ENCODE results near the gene SLC9B2.

SLC9B2 gene, protein sequence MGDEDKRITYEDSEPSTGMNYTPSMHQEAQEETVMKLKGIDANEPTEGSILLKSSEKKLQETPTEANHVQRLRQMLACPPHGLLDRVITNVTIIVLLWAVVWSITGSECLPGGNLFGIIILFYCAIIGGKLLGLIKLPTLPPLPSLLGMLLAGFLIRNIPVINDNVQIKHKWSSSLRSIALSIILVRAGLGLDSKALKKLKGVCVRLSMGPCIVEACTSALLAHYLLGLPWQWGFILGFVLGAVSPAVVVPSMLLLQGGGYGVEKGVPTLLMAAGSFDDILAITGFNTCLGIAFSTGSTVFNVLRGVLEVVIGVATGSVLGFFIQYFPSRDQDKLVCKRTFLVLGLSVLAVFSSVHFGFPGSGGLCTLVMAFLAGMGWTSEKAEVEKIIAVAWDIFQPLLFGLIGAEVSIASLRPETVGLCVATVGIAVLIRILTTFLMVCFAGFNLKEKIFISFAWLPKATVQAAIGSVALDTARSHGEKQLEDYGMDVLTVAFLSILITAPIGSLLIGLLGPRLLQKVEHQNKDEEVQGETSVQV

DNA sequence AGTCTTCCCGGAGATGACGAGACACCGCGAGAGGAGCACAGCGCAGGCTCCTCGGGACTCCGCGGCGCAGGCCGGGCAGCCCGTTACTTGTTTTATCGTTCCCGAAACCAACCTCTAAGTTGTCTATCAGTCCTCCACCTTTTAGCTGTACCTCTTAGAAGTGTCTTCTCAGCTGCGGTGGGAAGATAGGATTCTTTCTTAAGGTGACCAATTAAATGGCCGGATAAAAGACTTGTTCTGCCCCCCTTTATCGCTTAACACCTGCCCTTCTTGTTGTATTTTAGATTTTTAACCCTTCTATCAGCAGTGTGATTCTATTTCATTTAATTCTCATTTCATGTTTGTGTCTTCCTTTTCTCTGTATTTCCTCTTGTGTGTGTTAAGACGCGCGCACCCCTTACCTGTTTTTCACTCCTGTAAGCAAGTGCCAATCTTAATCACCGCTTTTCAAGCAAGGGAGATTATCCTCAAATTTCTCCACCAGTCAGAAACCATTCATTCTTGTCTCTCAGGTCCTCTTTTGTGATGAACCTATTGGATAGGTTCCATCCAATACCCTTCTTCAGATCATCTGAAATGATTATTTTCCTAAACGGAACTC, at the start of gene SLC9B2:
TSS of gene SLC9B2 (minus strand) at position 15 of the 601 bp plus-strand sequence. CDS start 9,211 bp downstream, outside the sequence.
- DNase-seq = peak; percentile 16

- no peak for DNase-seq
Observed at GRCh38 chr4:103126126-103126525, 49.6 kb upstream of the SLC9B2 start.

DNA sequence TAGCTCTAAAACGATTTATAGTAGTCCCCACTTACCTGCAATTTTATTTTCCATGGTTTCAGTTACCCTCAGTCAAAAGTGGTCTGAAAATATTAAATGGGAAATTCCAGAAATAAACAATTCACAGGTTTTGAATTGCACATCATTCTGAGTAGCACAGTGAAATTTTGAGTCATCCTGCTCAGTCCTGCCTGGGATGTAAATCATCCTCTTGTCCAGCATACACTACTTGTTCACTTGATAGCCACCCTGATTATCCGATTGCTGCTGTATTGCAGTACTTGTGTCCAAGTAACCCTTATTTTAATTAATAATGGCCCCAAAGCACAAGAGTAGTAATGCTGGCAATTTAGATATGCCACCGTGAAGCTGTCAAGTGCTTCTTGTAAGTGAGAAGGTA, 46.6 kb upstream of the SLC9B2 start:
- DNase-seq = no peak

DNA sequence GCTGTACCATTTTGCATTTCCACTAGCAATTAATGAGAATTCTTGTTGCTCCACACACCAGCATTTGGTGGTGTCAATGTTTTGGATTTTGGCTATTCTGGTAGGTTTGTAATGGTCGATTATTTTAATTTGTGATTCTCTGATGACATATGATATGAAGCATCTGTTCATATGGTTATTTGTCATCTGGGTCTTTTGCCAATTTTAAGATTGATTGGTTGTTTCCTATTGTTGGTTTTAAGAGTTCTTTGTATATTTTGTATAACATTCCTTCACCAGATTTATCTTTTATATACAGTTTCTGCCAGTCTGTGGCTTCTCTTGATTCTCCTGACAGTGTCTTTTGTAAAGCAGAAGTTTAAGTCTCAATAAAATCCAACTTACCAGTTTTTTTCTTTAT, 41.6 kb upstream of the SLC9B2 start:
- DNase-seq = no peak

DNA sequence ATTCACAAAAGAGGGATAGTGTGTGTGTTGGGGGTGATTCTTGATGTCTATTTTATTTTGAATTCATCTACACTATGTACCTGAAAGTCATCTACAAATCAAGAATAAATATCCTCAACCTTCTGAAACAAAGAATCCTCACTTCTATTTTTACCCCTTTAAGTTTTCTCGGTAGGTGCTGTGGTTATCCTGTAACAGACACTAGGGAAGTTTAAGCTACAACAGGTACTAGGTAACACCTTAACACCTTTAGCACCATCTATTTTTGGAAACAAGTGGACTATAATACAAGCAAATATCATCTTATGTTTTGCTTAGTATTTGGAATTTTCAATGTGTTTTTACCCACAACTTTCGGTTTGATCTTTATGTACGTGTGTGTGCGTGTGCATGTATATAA, 35.0 kb upstream of the SLC9B2 start:
- DNase-seq = no peak

DNA sequence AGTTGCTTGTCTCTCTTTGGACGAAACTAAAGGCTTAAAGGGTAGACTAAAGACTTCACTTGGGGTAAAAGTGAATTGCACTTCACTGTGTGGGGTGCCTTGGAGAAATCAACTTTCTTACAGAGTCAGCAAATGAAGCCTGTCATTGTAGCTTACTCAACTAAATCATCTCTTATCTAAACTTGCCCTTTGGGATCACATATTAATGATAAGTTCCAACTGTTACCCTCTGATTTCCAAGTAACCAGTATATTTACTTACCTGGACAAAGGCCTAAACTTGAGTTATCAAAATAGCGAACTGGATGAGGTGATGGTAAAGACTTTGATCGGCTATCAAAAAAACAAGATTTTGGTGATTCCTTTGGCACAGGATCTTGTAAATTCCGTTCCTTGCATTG, 32.0 kb upstream of the SLC9B2 start:
- no peak for DNase-seq

- DNase-seq = no peak
Observed at GRCh38 chr4:103105558-103106356, 29.2 kb upstream of the SLC9B2 start.

- no peak for DNase-seq
Observed at GRCh38 chr4:103104886-103105285, 28.3 kb upstream of the SLC9B2 start.

- no peak for DNase-seq
Observed at GRCh38 chr4:103100691-103101090, 24.1 kb upstream of the SLC9B2 start.

DNA sequence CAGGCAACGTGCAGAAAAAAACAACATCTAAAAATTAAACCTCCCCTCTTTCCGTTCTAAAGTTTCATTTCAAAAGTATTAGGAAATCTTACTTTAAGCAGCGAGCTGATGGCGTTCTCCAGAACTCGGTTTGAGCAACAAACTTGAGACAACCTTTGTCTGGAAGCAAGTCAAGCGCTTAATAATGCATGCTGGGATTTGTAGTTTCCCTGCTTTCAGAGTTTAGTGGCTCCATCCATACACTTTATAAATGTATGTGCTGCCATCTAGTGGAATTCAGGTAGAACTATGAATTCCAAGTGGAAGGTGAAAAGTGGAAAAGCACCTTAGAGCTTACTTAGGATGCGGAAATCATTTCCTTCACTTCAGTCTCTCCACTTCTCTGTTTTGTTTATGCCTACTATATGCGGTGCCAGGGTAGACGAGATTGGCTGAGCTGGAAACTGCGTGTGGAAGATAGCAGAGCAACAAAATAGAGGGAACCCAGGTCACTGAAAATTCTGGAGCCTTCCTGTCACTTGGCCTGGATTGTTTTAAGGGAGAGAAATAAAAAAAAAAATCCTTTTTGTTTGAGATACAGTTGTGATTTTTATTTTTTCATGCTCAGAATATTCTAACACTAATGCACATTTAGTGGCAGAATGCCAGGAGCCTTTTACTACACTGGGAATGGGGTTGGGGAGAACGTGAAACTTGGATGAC, 23.3 kb upstream of the SLC9B2 start, which contains the start of gene BDH2:
TSS of gene BDH2 (minus strand) at position 144 of the 702 bp plus-strand sequence. CDS start 3,580 bp downstream, outside the sequence.
- peak; percentile 11 for DNase-seq

DNA sequence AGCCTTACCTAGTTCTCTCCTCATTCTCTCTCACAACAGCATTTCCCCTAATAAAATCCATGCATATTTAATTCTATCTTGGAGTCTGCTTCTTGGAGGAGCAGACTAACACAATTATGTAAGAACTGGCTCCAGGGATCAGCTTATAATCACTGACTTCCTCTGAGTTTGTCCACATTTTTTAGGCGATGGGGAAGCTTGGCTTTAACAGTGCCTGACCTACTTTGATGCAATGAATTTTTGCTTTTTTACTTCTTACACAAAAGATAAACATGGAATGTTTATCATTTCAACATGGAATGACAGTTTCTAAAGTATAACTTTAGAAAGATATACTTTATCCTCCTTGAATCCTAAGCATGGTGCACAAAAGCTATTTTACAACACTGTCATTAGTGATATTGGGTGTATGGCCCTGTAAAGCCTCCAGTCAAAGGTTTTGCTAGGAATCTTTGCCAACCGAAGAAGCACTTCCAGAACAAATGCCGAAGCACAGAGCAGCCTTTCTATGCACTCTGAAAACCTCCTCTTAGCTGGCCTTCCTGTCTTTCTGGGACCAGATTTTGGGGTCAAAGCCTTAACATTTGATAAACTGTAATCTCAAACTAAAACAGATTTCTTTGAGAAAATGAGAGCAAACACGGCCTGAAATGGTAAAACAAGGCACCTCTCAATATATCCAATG, 22.3 kb upstream of the SLC9B2 start:
- DNase-seq = no peak

GRCh38 chr4:103098341-103098740, 21.8 kb upstream of the SLC9B2 start:
- no peak for DNase-seq

- no peak for DNase-seq
Observed at GRCh38 chr4:103097112-103097511, 20.6 kb upstream of the SLC9B2 start.

- no peak for DNase-seq
Observed at GRCh38 chr4:103095080-103095479, 18.5 kb upstream of the SLC9B2 start.

DNA sequence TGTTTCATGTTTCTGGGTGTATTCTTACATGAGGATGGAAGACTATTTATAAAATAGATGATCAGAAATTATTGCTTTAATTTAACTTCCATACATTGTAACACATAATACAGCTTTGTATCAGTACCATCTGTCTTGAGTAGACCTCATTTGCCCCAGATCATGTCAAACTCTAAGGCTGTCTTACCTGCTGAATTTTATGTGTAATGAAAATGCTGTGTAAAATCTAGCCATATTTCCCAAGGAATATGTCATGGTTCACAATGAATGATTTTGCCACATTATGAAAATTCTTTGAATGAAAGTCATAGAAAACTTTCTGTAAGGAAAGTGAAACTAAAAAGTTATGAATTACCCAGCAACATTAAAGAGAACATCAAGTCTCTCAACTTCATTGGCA, 15.7 kb upstream of the SLC9B2 start:
- DNase-seq = no peak

DNA sequence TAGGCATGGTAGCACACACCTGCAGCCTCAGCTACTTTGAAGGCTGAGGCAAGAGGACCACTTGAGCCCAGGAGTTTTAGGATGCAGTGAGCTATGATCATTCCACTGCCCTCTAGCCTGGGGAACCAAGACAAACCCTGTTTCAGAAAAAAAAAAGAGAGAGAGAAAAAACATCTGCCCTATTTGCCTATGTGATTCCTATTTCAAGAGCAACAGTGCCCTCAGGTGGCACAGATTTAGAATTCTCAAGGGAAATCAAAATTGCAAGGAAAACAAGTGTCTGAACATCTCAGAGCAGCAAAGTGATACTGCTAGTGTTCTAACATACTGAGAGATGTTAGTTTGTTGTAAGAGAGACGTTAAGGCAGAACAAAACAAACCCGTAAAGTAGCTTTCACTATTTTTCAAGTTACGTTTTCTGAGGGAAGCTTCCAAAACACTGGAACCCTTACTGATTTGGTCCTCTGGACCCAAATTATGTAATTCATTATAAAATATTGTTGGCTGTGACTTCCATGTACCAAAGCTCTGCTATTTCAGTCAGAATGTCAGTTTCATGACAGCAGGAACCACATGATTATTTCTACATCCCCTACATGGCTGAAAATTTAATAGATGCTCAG, 15.2 kb upstream of the SLC9B2 start:
- peak; percentile 38 for DNase-seq

GRCh38 chr4:103089481-103089880, 12.9 kb upstream of the SLC9B2 start:
- DNase-seq = no peak

DNA sequence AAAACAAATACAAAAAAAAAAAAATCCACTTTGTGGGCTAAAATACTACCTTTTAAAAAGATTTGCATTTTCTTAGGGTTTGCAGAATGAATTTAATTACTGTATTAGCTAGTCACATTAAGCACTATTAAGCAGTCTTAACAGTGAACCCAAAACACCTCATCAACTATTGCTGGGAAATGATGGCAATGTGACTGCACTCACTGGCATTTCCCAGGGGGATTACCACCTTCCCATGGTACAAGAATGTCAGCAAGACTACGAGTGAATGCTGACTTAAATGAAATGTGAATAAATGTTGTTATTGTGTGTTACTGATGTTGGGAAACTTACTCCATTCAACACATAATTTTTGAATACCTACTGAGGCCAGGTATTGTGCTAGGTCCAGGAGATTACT, 10.0 kb upstream of the SLC9B2 start:
- no peak for DNase-seq

GRCh38 chr4:103085555-103086196, 9.1 kb upstream of the SLC9B2 start:
- DNase-seq = no peak

- DNase-seq = no peak
Observed at GRCh38 chr4:103079621-103080020, 3.1 kb upstream of the SLC9B2 start.

Data from activated naive CD4-positive, alpha-beta T cell treated with anti-CD3 and anti-CD28 coated beads, Interleukin-2, amount 50 U/mL, for 16 hours (primary cell).